ENCODE measurements around the gene MKNK2.

DNA sequence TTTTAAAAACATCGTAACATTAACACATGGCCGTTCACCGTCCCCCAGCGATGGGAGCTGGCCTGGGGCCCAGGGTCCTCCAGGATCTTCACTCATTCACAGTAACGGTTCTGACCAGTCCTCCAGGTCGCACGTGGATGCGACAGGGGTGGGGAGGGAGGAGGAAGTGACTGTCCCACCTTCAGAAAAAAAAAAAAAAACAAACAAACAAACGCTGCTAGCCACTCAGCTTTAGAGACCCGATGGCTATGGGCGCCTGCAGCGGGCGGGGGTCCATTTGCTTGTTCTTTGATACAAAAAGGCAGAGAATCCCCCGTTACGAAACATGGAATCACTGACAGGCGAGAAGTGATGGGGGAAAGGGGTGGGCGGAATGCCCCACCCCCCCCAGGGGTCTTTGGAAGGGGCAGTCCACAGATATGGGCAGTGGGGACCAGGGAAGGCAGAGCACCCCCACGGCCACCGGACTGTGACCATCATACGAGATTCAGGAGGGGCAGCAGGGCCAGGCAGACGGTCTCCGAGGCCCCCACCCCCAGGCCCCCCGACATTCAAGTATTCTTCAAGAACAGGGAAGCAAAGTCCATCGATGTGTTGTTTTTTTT, 13.3 kb downstream of the MKNK2 start:
- TF ChIP-seq, protein P1, sequence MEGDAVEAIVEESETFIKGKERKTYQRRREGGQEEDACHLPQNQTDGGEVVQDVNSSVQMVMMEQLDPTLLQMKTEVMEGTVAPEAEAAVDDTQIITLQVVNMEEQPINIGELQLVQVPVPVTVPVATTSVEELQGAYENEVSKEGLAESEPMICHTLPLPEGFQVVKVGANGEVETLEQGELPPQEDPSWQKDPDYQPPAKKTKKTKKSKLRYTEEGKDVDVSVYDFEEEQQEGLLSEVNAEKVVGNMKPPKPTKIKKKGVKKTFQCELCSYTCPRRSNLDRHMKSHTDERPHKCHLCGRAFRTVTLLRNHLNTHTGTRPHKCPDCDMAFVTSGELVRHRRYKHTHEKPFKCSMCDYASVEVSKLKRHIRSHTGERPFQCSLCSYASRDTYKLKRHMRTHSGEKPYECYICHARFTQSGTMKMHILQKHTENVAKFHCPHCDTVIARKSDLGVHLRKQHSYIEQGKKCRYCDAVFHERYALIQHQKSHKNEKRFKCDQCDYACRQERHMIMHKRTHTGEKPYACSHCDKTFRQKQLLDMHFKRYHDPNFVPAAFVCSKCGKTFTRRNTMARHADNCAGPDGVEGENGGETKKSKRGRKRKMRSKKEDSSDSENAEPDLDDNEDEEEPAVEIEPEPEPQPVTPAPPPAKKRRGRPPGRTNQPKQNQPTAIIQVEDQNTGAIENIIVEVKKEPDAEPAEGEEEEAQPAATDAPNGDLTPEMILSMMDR (IDR thresholded peaks at IDR 0.05): no peak
- TF ChIP-seq EZH2 (IDR thresholded peaks at IDR 0.05; ENCODE audit: borderline replicate concordance, insufficient read depth, low read depth, low read length, poor library complexity, severe bottlenecking): no peak

All from B cell (primary cell).